Measurements from ENCODE around the gene SMURF2.
A peak's percentile ranks its signal among the peaks of the same experiment; 100 is the strongest.

The SMURF2 gene

GRCh38 chr17:64502809-64503208, 159.3 kb downstream of the SMURF2 start:
- no peak for DNase-seq (ENCODE audit: low read depth)

GRCh38 chr17:64502021-64502420, 160.1 kb downstream of the SMURF2 start:
- no peak for DNase-seq (ENCODE audit: low read depth)

GRCh38 chr17:64500862-64501765, 161.0 kb downstream of the SMURF2 start:
- DNase-seq (ENCODE audit: low read depth) = no peak

- DNase-seq (ENCODE audit: low read depth) = no peak
Measured at GRCh38 chr17:64500487-64500859, 161.6 kb downstream of the SMURF2 start.

DNA sequence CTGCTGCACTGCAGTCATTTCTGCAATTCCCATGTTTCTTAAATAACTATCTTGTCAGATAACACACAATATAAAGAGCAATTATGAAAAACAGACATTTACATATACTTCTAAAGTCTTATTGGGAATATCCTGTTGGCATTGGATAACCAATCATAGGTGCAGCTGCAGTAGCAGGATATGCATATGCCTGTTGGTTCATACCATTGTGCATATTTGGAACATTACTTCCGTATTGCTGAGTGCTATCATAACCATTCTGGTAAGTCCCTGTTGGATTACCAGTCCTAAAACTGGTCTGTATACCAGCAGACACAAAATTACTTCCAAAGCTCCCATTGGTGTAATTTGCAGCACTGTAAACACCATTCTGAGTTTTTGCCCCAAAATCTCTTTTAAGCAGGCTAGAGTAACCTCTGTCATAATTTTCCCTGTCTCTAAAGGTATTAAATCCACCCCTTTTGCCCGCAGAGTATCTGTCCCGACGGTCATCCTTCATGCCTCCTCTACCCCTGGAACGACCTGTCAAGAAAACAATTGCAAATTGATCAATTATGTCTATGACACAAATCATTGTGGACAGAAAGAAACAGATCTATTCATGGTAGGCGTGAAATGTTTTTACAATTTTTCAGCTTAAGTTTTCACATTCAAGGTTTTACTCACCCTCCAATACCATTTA, 162.2 kb downstream of the SMURF2 start:
- no peak for DNase-seq (ENCODE audit: low read depth)

DNA sequence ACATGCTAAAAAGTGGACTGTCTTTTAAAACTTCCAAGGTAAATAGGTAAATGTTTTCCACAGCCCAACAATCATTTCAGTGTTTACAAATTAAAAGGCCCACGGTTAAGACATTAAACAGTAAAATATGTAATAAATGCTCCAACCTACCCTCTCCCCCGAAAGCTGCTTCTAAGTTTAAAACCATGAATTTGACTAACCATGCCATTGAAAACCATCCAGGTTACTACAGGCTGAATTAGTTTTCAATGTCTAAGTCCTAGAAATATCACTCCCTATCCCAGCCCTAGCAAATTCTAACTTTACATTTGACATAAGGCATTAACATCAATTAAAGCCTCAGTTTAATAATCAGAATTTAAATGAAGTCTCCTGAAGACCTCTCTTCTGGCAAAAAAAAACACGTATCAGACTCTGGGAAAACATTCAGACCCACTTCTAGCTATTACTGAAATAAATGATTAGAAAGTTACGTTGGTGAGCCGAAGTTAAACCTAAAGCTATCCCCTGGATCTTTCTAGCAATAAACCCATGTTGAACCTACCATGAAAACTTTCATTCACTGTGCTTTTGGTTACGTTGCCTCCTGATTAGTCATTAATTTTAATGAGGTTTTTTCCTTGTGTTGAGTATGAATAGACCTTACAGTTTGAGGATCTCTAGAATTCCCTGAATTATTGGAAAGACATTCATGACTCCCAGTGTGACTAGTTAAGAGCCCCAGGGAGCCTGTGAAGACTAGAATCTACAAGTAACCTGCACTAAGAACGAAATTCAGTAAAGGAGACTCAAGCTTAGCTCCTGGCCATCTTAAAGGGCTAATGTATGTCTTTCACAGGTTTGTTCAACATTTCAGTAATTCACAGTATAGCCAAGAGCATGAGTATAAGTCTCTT, 163.6 kb downstream of the SMURF2 start:
- DNase-seq (ENCODE audit: low read depth) = no peak

DNA sequence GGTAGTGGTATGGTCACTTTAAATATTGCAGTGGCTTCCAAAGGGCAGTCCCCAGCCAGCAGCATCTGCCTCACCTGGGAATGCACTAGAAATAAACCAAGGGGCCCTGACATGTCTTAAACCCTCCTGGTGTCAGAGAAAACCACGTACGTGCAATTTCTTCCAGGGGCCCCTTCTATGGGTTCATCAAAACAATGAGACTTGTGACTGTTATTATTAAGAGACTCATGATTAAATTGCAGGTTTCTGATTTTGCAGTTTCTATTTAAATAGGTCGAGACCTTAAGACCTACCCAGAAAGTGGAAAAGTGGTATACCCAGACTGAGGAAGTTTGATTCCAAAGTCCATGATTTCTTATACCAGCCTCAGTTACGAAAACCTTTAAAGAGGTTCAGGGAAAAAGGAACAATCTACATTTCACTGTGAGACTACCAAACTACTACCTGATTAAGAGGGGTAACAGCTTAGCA, 164.5 kb downstream of the SMURF2 start:
- no peak for DNase-seq (ENCODE audit: low read depth)

DNA sequence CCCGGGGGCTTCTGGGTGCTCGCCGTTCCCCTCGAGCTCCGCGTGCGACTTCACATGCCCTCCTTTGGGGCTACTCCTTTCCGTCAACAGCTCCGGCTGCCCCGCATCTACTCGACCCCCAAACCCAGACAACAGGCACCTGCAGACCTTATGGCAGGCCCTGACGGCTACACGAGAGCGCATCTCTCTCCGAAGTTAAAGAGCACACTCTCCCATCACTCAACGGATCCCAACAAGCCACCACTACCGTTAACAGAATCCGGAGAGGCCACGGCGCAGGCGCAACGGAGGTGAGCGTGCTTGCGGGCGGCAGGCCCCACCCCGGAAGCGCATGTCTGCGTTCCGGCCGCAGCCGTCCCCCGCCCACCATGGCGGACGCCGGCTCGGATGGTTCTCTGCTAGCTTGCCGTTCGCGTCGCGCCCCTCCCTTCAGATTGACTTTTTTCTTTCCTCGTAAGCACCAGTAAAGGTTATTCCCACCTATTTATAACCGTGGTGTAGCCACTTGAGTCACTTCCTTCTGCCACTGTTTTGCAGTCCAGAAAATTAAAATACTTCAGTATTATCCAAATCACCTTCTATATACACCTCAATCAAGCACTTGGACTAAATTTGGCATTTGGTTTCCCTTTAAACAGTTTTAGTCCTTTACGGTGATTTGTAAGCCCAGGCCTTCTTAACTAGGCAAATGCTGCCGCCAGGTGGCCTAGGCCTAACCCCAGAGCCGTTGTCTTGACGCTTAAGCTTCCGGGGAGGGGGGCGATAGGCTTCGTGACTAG, 165.1 kb downstream of the SMURF2 start, which contains the start of gene POLG2:
Gene POLG2, minus strand, starts transcription at position 269 of the 779 bp plus-strand sequence. Its CDS starts 86 bp downstream, at position 183.
- peak; percentile 96 for DNase-seq (ENCODE audit: low read depth)

DNA sequence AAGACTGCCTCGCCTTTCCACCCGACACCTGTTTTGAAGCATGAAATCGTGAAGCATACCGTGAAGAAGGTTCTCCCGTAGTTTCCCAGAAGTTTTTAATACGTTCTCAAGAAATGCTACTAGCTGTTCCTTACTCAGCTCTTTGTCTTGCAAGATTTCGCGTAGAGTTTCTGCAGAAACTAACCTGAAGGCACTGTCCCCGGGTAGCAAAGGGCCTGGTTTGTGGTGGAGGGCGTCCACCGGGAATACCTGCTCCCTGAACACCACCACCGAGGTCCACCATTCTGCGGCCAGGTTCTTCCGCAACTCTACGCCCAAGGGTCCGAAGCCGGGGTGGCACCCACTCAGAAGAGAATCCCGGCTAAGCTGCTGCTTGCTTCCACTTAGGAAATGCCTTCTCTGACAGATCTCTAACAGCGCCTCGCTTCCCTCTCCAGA, 165.7 kb downstream of the SMURF2 start:
- DNase-seq (ENCODE audit: low read depth) = no peak

All from stimulated activated CD8-positive, alpha-beta memory T cell treated with anti-CD3 and anti-CD28 coated beads, Interleukin-4, amount 100 ng/mL, for 24 hours (primary cell).